ENCODE results near the gene PLXNA1. TPM values are rescaled to one million over a fixed set of nuclear protein-coding genes. Genes with fewer than 3 reads are reported as not detected.

PLXNA1 gene
- polyA plus RNA-seq, 4 donors = 1.4 to 17.1 (median 6.3) TPM

DNA sequence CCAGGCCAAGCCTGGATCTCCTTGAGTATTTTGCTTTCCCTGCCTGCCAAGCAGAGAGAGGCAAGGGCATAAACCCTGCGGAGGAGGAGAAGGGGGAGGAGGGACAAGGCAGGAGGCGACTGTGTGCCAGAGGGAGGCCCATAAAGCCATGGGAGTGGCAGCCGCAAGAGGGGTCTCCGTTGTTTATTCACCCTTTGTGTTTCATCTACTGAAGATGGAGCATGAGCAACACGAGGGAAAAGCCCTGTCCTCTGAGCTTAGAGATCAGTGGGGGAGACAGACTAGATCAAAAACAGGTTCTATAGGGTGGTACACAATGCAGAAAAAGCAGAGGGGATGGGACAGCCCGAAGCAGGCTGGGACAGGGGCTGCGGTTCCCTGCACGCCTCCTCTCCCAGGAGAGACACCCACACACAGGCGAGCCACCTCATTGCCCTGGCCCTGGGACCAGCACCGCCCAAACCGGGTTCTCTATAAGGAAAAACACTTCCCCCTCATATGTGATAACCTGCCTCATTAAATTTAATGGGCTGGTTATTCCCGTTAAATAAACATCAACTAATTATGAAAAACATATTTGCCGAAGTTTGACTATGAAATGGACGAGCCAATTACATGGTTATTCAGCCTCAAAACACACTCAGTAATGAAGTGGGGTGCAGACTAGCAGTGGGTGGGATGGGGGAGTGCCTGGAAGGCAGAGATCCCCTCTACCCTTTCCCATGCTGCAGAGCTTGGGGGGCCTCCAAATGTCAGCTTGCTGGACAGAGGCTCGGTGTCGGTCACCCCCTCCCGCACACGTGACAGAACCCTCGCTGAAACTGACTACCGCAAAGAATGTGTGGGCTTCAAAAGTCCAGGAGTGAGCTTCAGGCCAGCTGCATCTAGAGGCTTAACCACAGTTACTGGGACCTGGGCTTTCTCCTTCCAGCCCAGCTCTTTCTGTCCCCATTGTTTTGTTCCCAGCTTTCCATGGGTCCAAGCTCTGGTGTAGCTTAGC is 14.2 kb upstream of the PLXNA1 start:
- Histone ChIP-seq H3K9me3 (ENCODE audit: control insufficient read depth in 2 of 2, insufficient read depth in 1 of 2, low read depth in 1 of 2, low read length in 1 of 2) (no peaks in the 10 kb centered on the region), H3K4me3 (ENCODE audit: low read depth in 1 of 3, low read length in 3 of 3) (no peak overlapping the region), H3K27me3 (ENCODE audit: control insufficient read depth in 3 of 3, insufficient read depth in 3 of 3, low read length in 3 of 3) (no peaks in the 10 kb centered on the region), H3K4me1 (ENCODE audit: control insufficient read depth in 3 of 3, insufficient read depth in 2 of 3, low read depth in 1 of 3, low read length in 2 of 3) (no peaks in the 10 kb centered on the region), H3K27ac (ENCODE audit: low read depth in 1 of 3, low read length in 2 of 3) (no peak overlapping the region), H3K36me3 (ENCODE audit: control insufficient read depth in 3 of 3, insufficient read depth in 2 of 3, low read depth in 1 of 3, low read length in 3 of 3) (no peaks in the 10 kb centered on the region)
- no peak for DNase-seq
- WGBS, 3 donors = 72 to 80% (median 78%) methylated on average over 20 of the region's 20 CpGs
- no peak for FAIRE-seq

DNA sequence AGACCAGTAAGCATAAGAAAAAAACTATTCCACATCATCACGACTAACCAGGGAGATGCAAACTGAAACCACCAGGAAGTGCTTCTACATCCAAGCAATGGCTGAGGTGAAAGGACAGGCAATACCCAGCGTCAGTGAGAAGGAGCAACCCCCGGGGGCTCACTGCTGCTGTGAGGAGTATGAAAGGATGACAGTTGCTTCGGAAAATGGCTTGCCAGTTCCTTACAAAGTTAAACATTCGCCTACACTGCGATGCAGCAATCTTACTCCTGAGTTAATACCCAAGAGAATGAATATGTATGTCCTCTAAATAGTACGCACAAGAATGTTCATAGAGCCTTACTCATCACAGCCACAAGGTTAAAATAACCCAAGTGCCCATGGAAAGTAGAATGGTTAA is 13.3 kb upstream of the PLXNA1 start:
- H3K4me1 ChIP-seq (ENCODE audit: control insufficient read depth in 3 of 3, insufficient read depth in 2 of 3, low read depth in 1 of 3, low read length in 2 of 3) = no peaks in the 10 kb centered on the region
- WGBS, 3 donors = 54 to 58% (median 54%) methylated on average over 7 of the region's 7 CpGs
- no peak for FAIRE-seq

DNA sequence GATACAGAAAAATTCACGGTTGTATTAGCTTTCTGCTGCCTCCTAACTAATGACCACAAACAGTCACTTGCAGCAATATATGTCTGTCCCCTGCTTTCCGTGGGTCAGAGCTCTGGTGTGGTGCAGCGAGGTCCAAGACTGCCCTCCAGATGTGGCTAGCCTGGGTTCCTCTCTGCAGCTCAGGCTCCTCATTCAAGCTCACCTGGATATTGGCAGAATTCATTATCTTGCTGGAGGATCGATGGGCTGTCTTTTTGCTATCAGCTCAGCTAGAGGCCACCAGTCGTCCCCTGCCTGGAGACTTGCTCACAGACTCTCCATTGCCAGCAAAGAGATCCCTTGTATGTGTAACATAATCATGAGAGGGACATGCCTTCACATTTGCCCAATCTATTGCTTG is 12.8 kb upstream of the PLXNA1 start:
- Histone ChIP-seq H3K9me3 (ENCODE audit: control insufficient read depth in 2 of 2, insufficient read depth in 1 of 2, low read depth in 1 of 2, low read length in 1 of 2) (peaks cover 0 to 3% of the 10 kb centered on the region in 2 donors), H3K36me3 (ENCODE audit: control insufficient read depth in 3 of 3, insufficient read depth in 2 of 3, low read depth in 1 of 3, low read length in 3 of 3) (no peaks in the 10 kb centered on the region), H3K4me3 (ENCODE audit: low read depth in 1 of 3, low read length in 3 of 3) (no peak overlapping the region), H3K27me3 (ENCODE audit: control insufficient read depth in 3 of 3, insufficient read depth in 3 of 3, low read length in 3 of 3) (no peaks in the 10 kb centered on the region), H3K4me1 (ENCODE audit: control insufficient read depth in 3 of 3, insufficient read depth in 2 of 3, low read depth in 1 of 3, low read length in 2 of 3) (no peaks in the 10 kb centered on the region), H3K27ac (ENCODE audit: low read depth in 1 of 3, low read length in 2 of 3) (no peak overlapping the region)
- FAIRE-seq (no peak), DNase-seq (no peak)
- 68 to 77% (median 70%) methylated on average over 5 of the region's 5 CpGs for WGBS, 3 donors

More for the DNA sequence above, 13.3 kb upstream of the PLXNA1 start:
- Histone ChIP-seq H3K27me3 (ENCODE audit: control insufficient read depth in 3 of 3, insufficient read depth in 3 of 3, low read length in 3 of 3) (no peaks in the 10 kb centered on the region), H3K27ac (ENCODE audit: low read depth in 1 of 3, low read length in 2 of 3) (no peak overlapping the region), H3K4me3 (ENCODE audit: low read depth in 1 of 3, low read length in 3 of 3) (no peak overlapping the region), H3K36me3 (ENCODE audit: control insufficient read depth in 3 of 3, insufficient read depth in 2 of 3, low read depth in 1 of 3, low read length in 3 of 3) (no peaks in the 10 kb centered on the region), H3K9me3 (ENCODE audit: control insufficient read depth in 2 of 2, insufficient read depth in 1 of 2, low read depth in 1 of 2, low read length in 1 of 2) (peaks cover 0 to 3% of the 10 kb centered on the region in 2 donors)
- DNase-seq = no peak

DNA sequence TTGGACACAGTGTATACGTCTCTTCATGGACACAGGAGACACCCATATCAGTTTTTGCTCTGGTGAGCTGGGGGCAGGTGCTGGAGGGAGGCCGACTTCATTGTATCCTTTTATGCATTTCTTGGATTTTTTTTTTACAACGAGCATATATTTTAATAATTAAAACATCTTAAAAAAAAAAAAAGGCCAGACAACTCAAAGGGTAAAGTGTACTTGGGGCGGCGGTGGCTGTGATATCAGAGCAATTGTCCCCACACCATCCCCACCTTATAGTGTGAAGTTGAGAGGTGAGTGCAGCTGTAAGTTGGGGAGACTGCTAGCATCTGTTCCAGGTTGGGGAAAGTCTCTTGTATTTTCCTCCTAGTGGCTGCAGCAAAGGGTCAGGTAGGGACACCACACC is 12.0 kb upstream of the PLXNA1 start:
- DNase-seq (no peak), FAIRE-seq (no peak)

DNA sequence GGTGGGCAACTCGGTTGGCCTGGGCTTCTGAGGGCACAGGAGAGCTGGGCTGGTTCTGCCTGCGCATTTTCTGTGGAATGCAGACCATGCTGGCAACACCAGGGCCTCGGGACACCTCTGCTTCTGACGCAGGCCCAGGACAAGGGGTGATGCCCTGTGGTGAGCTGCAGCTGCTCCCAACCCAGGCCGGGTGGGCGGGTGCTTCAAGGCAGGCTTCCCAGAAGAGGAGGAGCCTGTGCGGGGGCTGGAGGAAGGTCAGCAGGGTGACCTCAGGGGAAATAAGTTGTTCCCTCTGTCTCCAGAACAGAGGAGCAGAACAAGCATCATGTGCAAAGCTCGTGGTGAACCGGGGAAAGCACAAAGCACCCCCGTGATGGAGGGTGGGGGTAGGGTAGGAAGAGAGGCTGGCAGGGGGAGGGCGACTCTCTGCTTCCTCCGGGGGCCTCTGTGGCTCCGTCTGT is 11.0 kb upstream of the PLXNA1 start:
- Histone ChIP-seq H3K4me1 (ENCODE audit: control insufficient read depth in 3 of 3, insufficient read depth in 2 of 3, low read depth in 1 of 3, low read length in 2 of 3) (no peaks in the 10 kb centered on the region), H3K27ac (ENCODE audit: low read depth in 1 of 3, low read length in 2 of 3) (peak overlapping the region in 1 of 3 donors; percentile 68), H3K9me3 (ENCODE audit: control insufficient read depth in 2 of 2, insufficient read depth in 1 of 2, low read depth in 1 of 2, low read length in 1 of 2) (peaks cover 0 to 3% of the 10 kb centered on the region in 2 donors), H3K4me3 (ENCODE audit: low read depth in 1 of 3, low read length in 3 of 3) (no peak overlapping the region), H3K36me3 (ENCODE audit: control insufficient read depth in 3 of 3, insufficient read depth in 2 of 3, low read depth in 1 of 3, low read length in 3 of 3) (no peaks in the 10 kb centered on the region), H3K27me3 (ENCODE audit: control insufficient read depth in 3 of 3, insufficient read depth in 3 of 3, low read length in 3 of 3) (no peaks in the 10 kb centered on the region)
- FAIRE-seq (no peak), DNase-seq (no peak)
- WGBS, 3 donors = 40 to 48% (median 41%) methylated on average over 12 to 13 of the region's 13 CpGs

More for the DNA sequence above, 12.0 kb upstream of the PLXNA1 start:
- H3K4me3 ChIP-seq (ENCODE audit: low read depth in 1 of 3, low read length in 3 of 3) = no peak overlapping the region
- H3K4me1 ChIP-seq (ENCODE audit: control insufficient read depth in 3 of 3, insufficient read depth in 2 of 3, low read depth in 1 of 3, low read length in 2 of 3) = no peaks in the 10 kb centered on the region
- H3K9me3 ChIP-seq (ENCODE audit: control insufficient read depth in 2 of 2, insufficient read depth in 1 of 2, low read depth in 1 of 2, low read length in 1 of 2) = peaks cover 0 to 3% of the 10 kb centered on the region in 2 donors
- H3K27ac ChIP-seq (ENCODE audit: low read depth in 1 of 3, low read length in 2 of 3) = no peak overlapping the region
- H3K27me3 ChIP-seq (ENCODE audit: control insufficient read depth in 3 of 3, insufficient read depth in 3 of 3, low read length in 3 of 3) = no peaks in the 10 kb centered on the region
- WGBS, 3 donors = 43 to 75% (median 64%) methylated on average over 5 of the region's 5 CpGs
- no peaks in the 10 kb centered on the region for H3K36me3 ChIP-seq (ENCODE audit: control insufficient read depth in 3 of 3, insufficient read depth in 2 of 3, low read depth in 1 of 3, low read length in 3 of 3)

DNA sequence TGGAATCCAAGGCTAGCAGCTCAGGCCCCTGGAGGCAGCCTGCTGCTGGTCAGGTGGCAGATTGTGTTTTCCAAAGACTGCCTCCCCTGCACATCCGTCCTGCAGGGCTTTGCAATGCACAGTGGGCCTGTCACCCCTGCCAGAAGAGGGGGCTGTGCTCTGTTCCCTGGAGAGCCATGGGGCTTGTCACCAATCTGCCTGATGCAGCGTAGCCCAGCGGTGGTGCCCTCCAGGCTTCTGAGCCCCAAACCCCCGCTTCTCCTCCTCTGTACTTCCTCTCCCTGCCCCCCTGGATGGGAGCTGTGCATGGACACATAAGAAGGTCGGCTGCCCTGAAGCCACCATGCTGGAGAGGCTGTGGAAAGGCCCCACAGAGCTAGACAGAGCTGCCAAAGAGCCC is 10.0 kb upstream of the PLXNA1 start:
- no peak overlapping the region for H3K27ac ChIP-seq (ENCODE audit: low read depth in 1 of 3, low read length in 2 of 3)
- H3K4me1 ChIP-seq (ENCODE audit: control insufficient read depth in 3 of 3, insufficient read depth in 2 of 3, low read depth in 1 of 3, low read length in 2 of 3) = no peaks in the 10 kb centered on the region
- H3K9me3 ChIP-seq (ENCODE audit: control insufficient read depth in 2 of 2, insufficient read depth in 1 of 2, low read depth in 1 of 2, low read length in 1 of 2) = peaks cover 0 to 3% of the 10 kb centered on the region in 2 donors
- WGBS, 3 donors = 75 to 85% (median 82%) methylated on average over 5 of the region's 5 CpGs
- peaks cover 0 to 3% (median 0%) of the 10 kb centered on the region in 3 donors for H3K27me3 ChIP-seq (ENCODE audit: control insufficient read depth in 3 of 3, insufficient read depth in 3 of 3, low read length in 3 of 3)
- DNase-seq (no peak), FAIRE-seq (no peak)
- no peaks in the 10 kb centered on the region for H3K36me3 ChIP-seq (ENCODE audit: control insufficient read depth in 3 of 3, insufficient read depth in 2 of 3, low read depth in 1 of 3, low read length in 3 of 3)
- H3K4me3 ChIP-seq (ENCODE audit: low read depth in 1 of 3, low read length in 3 of 3) = no peak overlapping the region

DNA sequence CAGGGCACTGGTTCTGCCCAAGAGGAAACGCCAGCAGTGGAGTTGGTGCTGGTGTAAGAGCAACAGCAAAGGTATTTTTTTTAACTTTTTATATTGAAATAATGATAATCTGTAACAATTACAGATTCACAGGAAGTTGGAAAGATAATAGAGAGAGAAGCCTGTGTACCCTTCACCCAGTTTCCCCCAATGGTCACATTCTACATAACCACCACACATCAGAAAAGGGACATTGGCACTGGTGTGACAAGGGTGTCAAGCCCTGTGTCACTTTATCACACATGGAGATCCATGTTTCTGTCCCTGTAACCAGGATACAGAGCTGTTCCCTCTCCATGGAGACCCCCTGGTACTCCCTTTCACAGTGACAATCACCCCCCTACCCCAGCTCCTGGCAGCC is 9.1 kb upstream of the PLXNA1 start:
- FAIRE-seq = no peak

DNA sequence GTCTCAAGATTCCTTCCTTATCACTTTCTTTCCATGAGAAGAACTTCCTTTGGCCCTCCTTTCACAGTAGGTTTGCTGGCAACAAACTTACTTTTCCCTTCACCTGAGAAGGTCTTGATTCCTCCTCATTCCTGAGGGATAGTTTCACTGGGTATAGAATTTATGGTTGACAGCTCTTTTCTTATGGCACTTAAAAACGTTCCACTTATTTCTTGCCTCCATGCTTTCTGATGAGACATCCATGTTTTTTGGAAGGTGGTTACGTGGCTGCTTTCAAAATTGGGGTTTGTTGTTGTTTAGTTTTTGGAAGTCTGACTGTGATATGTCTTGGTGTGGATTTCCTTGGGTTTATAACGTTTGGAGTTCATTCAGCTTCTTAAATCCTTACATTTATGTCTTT is 8.2 kb upstream of the PLXNA1 start:
- no peak overlapping the region for H3K27ac ChIP-seq (ENCODE audit: low read depth in 1 of 3, low read length in 2 of 3)
- no peaks in the 10 kb centered on the region for H3K4me1 ChIP-seq (ENCODE audit: control insufficient read depth in 3 of 3, insufficient read depth in 2 of 3, low read depth in 1 of 3, low read length in 2 of 3)
- peaks cover 0 to 3% of the 10 kb centered on the region in 2 donors for H3K9me3 ChIP-seq (ENCODE audit: control insufficient read depth in 2 of 2, insufficient read depth in 1 of 2, low read depth in 1 of 2, low read length in 1 of 2)
- H3K4me3 ChIP-seq (ENCODE audit: low read depth in 1 of 3, low read length in 3 of 3) = no peak overlapping the region
- H3K36me3 ChIP-seq (ENCODE audit: control insufficient read depth in 3 of 3, insufficient read depth in 2 of 3, low read depth in 1 of 3, low read length in 3 of 3) = no peaks in the 10 kb centered on the region
- 53 to 71% (median 65%) methylated on average over 3 of the region's 3 CpGs for WGBS, 3 donors
- peaks cover 0 to 9% (median 0%) of the 10 kb centered on the region in 3 donors for H3K27me3 ChIP-seq (ENCODE audit: control insufficient read depth in 3 of 3, insufficient read depth in 3 of 3, low read length in 3 of 3)
- FAIRE-seq = no peak
- DNase-seq = no peak

More for the DNA sequence above, 9.1 kb upstream of the PLXNA1 start:
- H3K36me3 ChIP-seq (ENCODE audit: control insufficient read depth in 3 of 3, insufficient read depth in 2 of 3, low read depth in 1 of 3, low read length in 3 of 3) = no peaks in the 10 kb centered on the region
- H3K27me3 ChIP-seq (ENCODE audit: control insufficient read depth in 3 of 3, insufficient read depth in 3 of 3, low read length in 3 of 3) = peaks cover 0 to 3% (median 0%) of the 10 kb centered on the region in 3 donors
- no peaks in the 10 kb centered on the region for H3K4me1 ChIP-seq (ENCODE audit: control insufficient read depth in 3 of 3, insufficient read depth in 2 of 3, low read depth in 1 of 3, low read length in 2 of 3)
- H3K27ac ChIP-seq (ENCODE audit: low read depth in 1 of 3, low read length in 2 of 3) = no peak overlapping the region
- peaks cover 0 to 3% of the 10 kb centered on the region in 2 donors for H3K9me3 ChIP-seq (ENCODE audit: control insufficient read depth in 2 of 2, insufficient read depth in 1 of 2, low read depth in 1 of 2, low read length in 1 of 2)
- no peak for DNase-seq
- WGBS, 3 donors = 87 to 89% (median 87%) methylated on average over 1 of the region's 1 CpG
- no peak overlapping the region for H3K4me3 ChIP-seq (ENCODE audit: low read depth in 1 of 3, low read length in 3 of 3)
